ENCODE measurements around the gene OGFRL1. TPM values are rescaled to one million over a fixed set of nuclear protein-coding genes. Genes with fewer than 3 reads are reported as not detected.
A peak's percentile ranks its signal among the peaks of the same experiment; 100 is the strongest.

The OGFRL1 gene
- total RNA-seq, 1 experiment from 2014 or later = 10.3 TPM

DNA sequence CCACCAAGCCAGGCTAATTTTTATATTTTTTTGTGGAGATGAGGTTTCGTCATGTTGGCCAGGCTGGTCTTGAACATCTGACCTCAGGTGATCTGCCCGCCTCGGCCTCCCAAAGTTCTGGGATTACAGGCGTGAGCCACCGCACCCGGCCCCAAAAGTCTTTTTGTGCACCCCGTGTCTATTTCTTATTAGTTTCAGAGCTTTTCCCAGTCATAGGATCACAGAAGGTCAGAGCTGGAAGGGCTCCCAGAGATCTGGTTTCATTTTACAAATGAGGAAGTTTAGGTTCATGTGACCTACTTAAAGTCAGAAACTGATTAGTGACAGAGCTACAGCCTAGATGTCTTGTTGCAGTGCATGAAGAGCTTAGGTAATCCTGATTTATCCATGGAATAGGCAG, 1.6 kb upstream of the OGFRL1 start:
- H3K4me2 ChIP-seq (ENCODE audit: low read length) = no peak overlapping the region
- H4K20me1 ChIP-seq (ENCODE audit: insufficient read depth) = no peaks in the 10 kb centered on the region
- intact Hi-C loops (cut with micrococcal nuclease) = no loop called here
- H2AFZ ChIP-seq (ENCODE audit: low read depth, low read length, poor library complexity, severe bottlenecking) = no peak overlapping the region
- H3K27ac ChIP-seq (ENCODE audit: low read depth, low read length) = no peak overlapping the region
- TF ChIP-seq RAD21 (IDR thresholded peaks at IDR 0.05; ENCODE audit: low read depth) (no peak), JUND (IDR thresholded peaks at IDR 0.05) (no peak), EGR1 (IDR thresholded peaks at IDR 0.05; ENCODE audit: low read depth) (no peak), FOSL1 (IDR thresholded peaks at IDR 0.05; ENCODE audit: low read depth) (no peak), CBX3 (IDR thresholded peaks at IDR 0.05; ENCODE audit: low read depth) (no peak), EZH2phosphoT487 (IDR thresholded peaks at IDR 0.05; ENCODE audit: borderline replicate concordance) (no peak), POLR2A (IDR thresholded peaks at IDR 0.05; ENCODE audit: borderline replicate concordance, extremely low read depth, insufficient read depth, insufficient read length) (no peak)
- TF ChIP-seq, protein P1, sequence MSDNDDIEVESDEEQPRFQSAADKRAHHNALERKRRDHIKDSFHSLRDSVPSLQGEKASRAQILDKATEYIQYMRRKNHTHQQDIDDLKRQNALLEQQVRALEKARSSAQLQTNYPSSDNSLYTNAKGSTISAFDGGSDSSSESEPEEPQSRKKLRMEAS (IDR thresholded peaks at IDR 0.05) = no peak
- H3K4me1 ChIP-seq (ENCODE audit: control insufficient read depth in 1 of 2, insufficient read depth in 2 of 2, low read length in 2 of 2) = peaks cover 8 to 20% of the 10 kb centered on the region in 2 experiments; a peak in 2 of 4 replicates
- BruUV-seq (replicated peaks) = no TSS peak
- no peaks in the 10 kb centered on the region for H3K36me3 ChIP-seq (ENCODE audit: control insufficient read depth in 1 of 2, insufficient read depth in 2 of 2, low read length in 2 of 2)
- no peaks in the 10 kb centered on the region for H3K9me3 ChIP-seq (ENCODE audit: control insufficient read depth in 1 of 2, insufficient read depth in 1 of 2, low read depth in 1 of 2, low read length in 2 of 2)
- CTCF ChIA-PET = interaction anchor here (1.4 kb wide), 1 partner anchor 17 kb away, joined by 3 read pairs; no protein-coding TSS in a partner anchor
- POLR2A ChIA-PET = no interaction called here
- no peaks in the 10 kb centered on the region for H3K27me3 ChIP-seq (ENCODE audit: insufficient read depth, low read length)
- DNase-seq (ENCODE audit: low read depth, low spot score) = no peak
- H3K9ac ChIP-seq (ENCODE audit: low read length) = no peak overlapping the region
- H3K4me3 ChIP-seq (replicated peaks in 1 of 2; ENCODE audit: low read depth in 1 of 2, low read length in 2 of 2) = no peak overlapping the region
- H3K9me2 ChIP-seq (ENCODE audit: insufficient read depth) = no peaks in the 10 kb centered on the region
- ATAC-seq = no peak
- RAD21 ChIA-PET (ENCODE audit: low non-redundant PET in 1 of 2, low total read pairs in 2 of 2, uncharacterized antibody in 2 of 2, unreplicated experiment in 2 of 2) = no interaction called here
- peaks cover 3% of the 10 kb centered on the region; the same call in 1 of the 2 replicates for H3K79me2 ChIP-seq (ENCODE audit: insufficient read depth, low read length)

DNA sequence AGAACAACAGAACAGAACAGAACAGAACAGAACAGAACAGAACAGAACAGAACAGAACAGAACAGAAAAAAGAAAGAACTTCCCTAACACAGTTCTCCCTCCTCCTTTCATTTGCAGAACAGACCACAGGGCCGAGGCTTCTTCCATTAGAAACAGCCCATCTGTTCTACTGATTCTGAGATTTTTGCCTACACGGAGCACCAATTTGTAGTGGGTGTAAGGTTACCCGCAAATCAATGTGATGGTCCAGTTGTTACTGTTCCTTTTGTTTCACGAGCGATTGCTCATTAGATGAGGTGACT, 734 bp upstream of the OGFRL1 start:
- CTCF ChIA-PET = interaction anchor here (1.4 to 1.5 kb wide), 2 partner anchors 16 to 97 kb away, joined by 3 to 10 read pairs; no protein-coding TSS in a partner anchor
- BruUV-seq (replicated peaks) = no TSS peak
- intact Hi-C loops (cut with micrococcal nuclease) = no loop called here

More for the DNA sequence above, 734 bp upstream of the OGFRL1 start:
- TF ChIP-seq, protein P1 (IDR thresholded peaks at IDR 0.05) = no peak
- TF ChIP-seq SIN3A (IDR thresholded peaks at IDR 0.05; ENCODE audit: low read depth) = no peak
- TF ChIP-seq YY1 (IDR thresholded peaks at IDR 0.05; ENCODE audit: extremely low read depth, insufficient replicate concordance, low read depth, low read length) = no peak
- TF ChIP-seq, protein P2, sequence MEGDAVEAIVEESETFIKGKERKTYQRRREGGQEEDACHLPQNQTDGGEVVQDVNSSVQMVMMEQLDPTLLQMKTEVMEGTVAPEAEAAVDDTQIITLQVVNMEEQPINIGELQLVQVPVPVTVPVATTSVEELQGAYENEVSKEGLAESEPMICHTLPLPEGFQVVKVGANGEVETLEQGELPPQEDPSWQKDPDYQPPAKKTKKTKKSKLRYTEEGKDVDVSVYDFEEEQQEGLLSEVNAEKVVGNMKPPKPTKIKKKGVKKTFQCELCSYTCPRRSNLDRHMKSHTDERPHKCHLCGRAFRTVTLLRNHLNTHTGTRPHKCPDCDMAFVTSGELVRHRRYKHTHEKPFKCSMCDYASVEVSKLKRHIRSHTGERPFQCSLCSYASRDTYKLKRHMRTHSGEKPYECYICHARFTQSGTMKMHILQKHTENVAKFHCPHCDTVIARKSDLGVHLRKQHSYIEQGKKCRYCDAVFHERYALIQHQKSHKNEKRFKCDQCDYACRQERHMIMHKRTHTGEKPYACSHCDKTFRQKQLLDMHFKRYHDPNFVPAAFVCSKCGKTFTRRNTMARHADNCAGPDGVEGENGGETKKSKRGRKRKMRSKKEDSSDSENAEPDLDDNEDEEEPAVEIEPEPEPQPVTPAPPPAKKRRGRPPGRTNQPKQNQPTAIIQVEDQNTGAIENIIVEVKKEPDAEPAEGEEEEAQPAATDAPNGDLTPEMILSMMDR (IDR thresholded peaks at IDR 0.05 in 2 of 3, conservative IDR thresholded peaks at IDR 0.05 in 1 of 3; ENCODE audit: borderline replicate concordance in 1 of 3, insufficient read depth in 1 of 3, low read depth in 2 of 3, low read length in 2 of 3) = no peak
- no peak for TF ChIP-seq ZFX (IDR thresholded peaks at IDR 0.05)
- TF ChIP-seq POLR2AphosphoS5 (IDR thresholded peaks at IDR 0.05; ENCODE audit: low read depth, low read length) = no peak
- no peak for TF ChIP-seq FOSL1 (IDR thresholded peaks at IDR 0.05; ENCODE audit: low read depth)
- no peak for TF ChIP-seq EZH2phosphoT487 (IDR thresholded peaks at IDR 0.05; ENCODE audit: borderline replicate concordance)
- TF ChIP-seq, protein P3, sequence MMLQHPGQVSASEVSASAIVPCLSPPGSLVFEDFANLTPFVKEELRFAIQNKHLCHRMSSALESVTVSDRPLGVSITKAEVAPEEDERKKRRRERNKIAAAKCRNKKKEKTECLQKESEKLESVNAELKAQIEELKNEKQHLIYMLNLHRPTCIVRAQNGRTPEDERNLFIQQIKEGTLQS (IDR thresholded peaks at IDR 0.05) = no peak
- Histone ChIP-seq H3K4me2 (ENCODE audit: low read length) (peak overlapping the region; percentile 91), H3K27ac (ENCODE audit: low read depth, low read length) (peak overlapping the region; percentile 44; the same call in 1 of the 2 replicates), H3K27me3 (ENCODE audit: insufficient read depth, low read length) (no peaks in the 10 kb centered on the region), H3K9me3 (ENCODE audit: control insufficient read depth in 1 of 2, insufficient read depth in 1 of 2, low read depth in 1 of 2, low read length in 2 of 2) (no peaks in the 10 kb centered on the region), H4K20me1 (ENCODE audit: insufficient read depth) (no peaks in the 10 kb centered on the region), H3K9ac (ENCODE audit: low read length) (peak overlapping the region; percentile 69), H3K79me2 (ENCODE audit: insufficient read depth, low read length) (peaks cover 3% of the 10 kb centered on the region; the same call in 1 of the 2 replicates), H3K4me3 (replicated peaks in 1 of 2; ENCODE audit: low read depth in 1 of 2, low read length in 2 of 2) (peak overlapping the region; percentile 48 to 75), H3K4me1 (ENCODE audit: control insufficient read depth in 1 of 2, insufficient read depth in 2 of 2, low read length in 2 of 2) (peaks cover 8 to 20% of the 10 kb centered on the region in 2 experiments; a peak in 2 of 4 replicates), H3K9me2 (ENCODE audit: insufficient read depth) (no peaks in the 10 kb centered on the region), H3K36me3 (ENCODE audit: control insufficient read depth in 1 of 2, insufficient read depth in 2 of 2, low read length in 2 of 2) (no peaks in the 10 kb centered on the region), H2AFZ (ENCODE audit: low read depth, low read length, poor library complexity, severe bottlenecking) (peak overlapping the region; percentile 87)
- ATAC-seq (no peak), DNase-seq (ENCODE audit: low read depth, low spot score) (no peak)
- ChIA-PET RAD21 (ENCODE audit: low non-redundant PET in 1 of 2, low total read pairs in 2 of 2, uncharacterized antibody in 2 of 2, unreplicated experiment in 2 of 2) (no interaction called here), POLR2A (interaction anchor here (0.8 kb wide), 2 partner anchors 11 to 12 kb away, joined by 3 to 4 read pairs; no protein-coding TSS in a partner anchor)

All from HCT116 (cell line).